ENCODE results near the gene COL4A4.
A peak's percentile ranks its signal among the peaks of the same experiment; 100 is the strongest.
"Not testable (repeated sequence)": the region's sequence is repeated elsewhere in the genome, so short reads cannot be mapped to it uniquely, and the experiment has no call there.

The COL4A4 gene

DNA sequence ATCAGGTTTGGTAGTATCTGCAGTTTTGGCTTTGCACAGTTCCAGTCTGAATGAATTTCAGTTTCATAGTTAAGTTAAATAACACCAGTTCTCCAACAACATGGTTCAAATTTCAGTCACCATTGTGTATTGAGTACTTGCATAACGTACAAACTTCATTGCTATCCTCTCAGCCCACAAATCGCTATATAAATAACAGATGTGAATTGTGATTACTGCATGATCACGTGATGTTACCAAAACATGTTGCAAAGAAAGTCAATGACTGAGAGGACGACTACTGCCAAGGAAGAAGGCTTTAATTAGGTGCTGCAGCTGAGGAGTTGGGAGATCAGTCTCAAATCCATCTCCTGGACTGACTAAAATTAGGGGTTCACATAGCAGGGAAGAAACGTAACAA lies 48.2 kb downstream of the COL4A4 start:
- no peak for DNase-seq (ENCODE audit: low read depth in 2 of 2)

DNA sequence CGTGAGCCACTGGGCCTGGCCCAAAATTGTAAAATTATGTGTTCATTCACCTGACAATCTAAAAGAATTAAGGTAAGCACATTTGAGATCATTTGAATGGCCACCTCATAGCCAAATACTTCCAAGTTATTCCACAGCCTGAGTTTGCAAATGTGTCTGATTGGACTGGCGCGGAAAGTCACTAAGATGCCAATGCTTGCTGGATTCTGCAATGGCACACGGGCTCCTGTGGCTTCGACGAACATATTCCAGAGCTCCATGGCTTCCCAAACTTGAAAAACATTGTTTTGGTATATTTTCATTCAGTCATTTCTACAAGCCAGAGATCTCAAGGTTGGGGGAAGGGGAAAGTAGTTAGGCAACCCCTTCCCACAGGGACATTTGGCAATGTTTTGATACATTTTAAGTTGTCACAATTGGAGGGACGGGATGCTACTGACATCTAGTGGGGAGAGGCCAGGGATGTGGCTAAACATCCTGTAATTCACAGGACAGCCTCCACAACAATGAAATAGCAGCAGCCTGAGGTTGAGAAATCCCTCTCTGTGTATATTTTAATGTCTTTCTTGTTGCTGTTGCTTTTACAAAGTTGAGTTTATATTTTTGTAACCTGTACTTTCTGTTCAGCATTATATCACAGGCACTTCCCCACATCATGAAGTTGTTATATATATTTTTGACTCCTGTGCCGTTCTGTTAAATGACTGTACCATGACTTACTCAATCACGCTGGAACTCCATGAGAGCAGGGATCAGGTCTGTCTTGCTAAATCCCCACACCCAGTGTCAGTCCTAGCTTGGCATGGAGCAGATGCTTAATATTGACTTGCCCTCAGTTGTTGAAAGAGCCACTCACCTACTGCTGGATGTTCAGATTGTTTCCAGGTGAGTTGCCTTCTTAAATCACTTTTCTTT lies 56.9 kb downstream of the COL4A4 start:
- DNase-seq (ENCODE audit: low read depth in 2 of 2): peak in 1 of 2 donors; percentile 5

DNA sequence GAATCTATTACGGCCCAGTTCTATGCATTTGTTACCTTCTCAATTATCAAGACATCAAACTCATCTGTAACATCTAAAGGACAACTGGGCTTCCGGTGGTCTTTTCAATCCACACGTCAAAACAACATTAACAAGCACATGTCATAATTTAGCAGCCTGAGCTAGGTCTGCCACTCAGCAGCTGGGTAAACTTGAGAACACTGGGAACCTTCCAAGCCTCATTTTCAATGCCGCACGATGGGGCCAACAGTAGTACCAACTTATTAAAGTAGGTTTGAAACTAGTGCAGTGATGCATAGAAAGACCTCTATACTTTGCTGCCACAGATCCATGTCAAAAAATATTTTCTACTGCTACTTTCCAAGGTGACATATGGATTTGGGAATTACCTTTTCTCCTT lies 60.4 kb downstream of the COL4A4 start:
- no peak for DNase-seq (ENCODE audit: low read depth in 2 of 2)

DNA sequence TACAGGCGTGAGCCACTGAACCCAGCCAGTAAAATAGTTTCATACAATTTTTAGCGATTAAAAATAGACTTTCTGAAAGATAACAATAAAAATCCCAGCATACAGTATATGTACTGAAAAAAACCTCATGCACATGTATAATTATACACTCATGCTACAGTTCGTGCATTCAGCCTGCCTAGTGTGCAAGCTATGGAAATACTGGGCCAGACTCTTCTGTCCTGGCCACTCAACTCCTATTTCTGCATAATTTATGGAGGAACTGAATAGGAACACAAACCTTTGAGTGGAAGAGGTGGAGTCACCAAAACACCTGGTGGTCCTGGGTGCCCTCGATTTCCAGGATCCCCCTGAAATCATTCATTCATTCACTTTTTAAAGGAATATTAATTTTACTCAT lies 64.7 kb downstream of the COL4A4 start:
- DNase-seq (ENCODE audit: low read depth in 2 of 2): no peak

DNA sequence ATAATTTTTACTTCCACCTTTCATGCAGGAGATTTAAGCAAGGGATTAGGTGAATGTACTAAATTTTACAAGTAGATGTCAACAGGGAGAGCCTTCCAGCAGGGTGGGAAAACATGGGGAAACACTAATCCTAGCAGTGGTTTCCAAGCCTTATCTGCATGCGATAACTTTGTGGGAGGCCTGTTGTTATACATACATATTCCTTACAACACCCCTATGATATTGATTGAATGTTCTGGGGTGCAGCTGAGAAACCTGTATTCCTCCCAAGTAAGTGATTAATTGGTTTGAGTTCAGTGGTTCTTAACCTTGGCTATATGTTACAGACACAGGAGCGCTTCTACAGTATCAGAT lies 65.9 kb downstream of the COL4A4 start:
- DNase-seq (ENCODE audit: low read depth in 2 of 2): no peak

DNA sequence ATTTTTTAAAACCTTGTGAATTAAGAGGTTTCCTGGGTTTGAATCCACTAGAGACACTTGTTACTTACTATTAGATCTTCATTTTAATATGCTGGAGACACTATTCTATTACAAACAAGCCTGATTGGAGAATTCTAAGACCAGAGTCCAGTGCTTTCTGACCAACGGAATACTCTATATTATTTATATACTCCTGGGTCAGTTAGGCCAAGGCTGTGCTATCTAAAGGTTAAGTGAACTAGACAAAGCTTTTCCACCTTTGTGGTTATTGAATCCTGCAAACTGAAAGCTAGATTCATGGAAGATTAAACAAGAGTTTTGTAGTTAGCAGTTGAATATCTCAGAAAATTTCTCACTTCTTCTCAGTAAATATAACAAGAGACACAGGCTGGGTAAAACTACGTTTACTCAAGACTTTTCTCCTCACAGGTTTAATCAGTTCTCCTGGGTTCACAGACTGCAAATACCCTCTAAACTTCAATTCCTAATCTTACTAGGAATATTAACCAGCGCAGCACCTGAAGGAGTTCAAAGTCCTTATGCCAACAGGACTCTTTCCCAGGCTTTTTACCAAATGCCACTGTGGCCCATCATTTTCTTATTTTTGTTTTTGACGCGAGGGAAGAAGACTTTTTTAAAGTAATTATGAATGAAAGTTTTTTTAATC lies 66.4 kb downstream of the COL4A4 start:
- no peak for DNase-seq (ENCODE audit: low read depth in 2 of 2)

DNA sequence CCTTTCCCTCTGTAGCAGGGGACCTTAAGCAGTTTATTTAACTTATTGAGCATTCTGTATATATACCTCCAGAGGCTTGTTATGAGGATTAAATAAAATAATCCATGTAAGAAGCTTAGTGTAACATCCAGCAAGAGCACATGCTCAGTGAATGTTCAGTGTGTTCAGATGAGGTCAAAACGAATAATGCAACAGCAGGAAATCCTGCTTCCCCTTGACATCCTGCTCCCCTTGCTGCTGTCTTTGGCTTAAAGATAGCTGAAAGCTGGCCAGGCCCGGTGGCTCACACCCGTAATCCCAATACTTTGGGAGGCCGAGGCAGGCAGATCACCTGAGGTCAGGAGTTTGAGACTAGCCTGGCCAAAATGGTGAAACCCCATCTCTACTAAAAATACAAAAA lies 68.7 kb downstream of the COL4A4 start:
- DNase-seq (ENCODE audit: low read depth in 2 of 2): no peak

DNA sequence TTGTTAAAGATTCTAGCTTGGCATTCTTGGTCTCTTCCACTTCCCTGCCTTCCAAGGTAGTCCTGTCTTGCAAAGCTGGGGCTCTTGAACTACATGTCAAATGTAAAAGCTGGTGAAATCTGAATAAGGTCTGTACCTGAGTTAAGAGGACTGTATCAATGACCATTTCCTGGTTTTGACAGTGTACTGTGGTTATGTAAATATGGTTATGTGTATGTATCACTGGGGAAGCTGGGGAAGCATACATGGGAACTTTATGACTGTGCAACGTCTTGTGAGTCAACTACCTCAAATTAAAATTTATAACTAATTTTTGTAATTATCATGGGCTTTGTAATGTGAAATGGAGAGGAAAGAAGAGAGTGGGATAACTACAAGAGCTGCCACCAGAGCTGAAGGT lies 81.7 kb downstream of the COL4A4 start:
- DNase-seq (ENCODE audit: low read depth in 2 of 2): no peak

DNA sequence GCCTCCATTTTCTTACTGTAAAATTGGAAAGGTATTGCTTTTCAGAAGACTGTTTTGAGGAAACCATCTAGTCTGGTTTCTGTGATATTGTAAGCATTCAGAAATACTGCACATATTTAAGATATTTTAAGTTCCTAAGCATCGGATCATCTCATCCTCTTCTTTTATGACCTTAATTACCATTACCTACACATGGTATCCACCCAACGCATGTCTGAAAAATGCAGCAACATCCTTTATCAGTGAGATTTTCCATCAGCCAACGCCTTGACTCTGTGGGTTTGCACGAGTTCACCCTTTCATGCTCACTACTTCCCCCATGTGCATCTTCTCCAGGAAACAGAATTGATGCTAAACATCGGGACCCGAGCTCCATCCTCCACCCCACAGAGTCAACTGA lies 84.3 kb downstream of the COL4A4 start:
- no peak for DNase-seq (ENCODE audit: low read depth in 2 of 2)

DNA sequence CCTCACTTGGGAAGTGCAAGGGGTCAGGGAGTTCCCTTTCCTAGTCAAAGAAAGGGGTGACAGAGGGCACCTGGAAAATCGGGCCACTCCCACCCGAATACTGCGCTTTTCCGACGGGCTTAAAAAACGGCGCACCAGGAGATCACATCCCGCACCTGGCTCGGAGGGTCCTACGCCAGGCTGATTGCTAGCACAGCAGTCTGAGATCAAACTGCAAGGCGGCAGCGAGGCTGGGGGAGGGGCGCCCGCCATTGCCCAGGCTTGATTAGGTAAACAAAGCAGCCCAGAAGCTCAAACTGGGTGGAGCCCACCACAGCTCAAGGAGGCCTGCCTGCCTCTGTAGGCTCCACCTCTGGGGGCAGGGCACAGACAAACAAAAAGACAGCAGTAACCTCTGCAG lies 98.9 kb downstream of the COL4A4 start:
- not testable (repeated sequence) for DNase-seq (ENCODE audit: low read depth in 2 of 2)

DNA sequence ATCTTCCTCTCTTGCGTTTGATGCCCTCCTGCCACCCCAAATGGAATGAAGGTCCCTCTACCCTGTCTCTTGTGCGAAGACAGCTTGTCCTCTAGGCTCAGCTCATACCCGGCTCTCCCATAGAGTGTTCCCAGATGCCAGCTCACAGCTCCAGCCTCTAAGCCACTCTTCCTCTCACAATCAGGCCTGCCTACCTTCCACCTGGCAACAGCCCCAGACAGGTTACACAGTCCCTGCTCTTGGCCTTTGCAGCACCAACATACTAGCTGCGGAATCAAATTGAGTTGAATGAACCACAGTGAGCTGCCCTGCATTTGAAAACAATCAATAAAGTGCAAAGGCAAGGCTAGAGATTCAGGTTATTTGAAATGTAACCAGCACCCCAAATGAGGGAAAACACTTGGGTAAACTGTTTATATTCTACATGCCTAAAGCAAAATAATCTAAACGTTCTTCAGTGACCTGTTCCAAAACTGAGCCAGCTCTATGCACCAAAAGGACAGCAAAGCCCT lies 105.1 kb downstream of the COL4A4 start:
- no peak for DNase-seq (ENCODE audit: low read depth in 2 of 2)

DNA sequence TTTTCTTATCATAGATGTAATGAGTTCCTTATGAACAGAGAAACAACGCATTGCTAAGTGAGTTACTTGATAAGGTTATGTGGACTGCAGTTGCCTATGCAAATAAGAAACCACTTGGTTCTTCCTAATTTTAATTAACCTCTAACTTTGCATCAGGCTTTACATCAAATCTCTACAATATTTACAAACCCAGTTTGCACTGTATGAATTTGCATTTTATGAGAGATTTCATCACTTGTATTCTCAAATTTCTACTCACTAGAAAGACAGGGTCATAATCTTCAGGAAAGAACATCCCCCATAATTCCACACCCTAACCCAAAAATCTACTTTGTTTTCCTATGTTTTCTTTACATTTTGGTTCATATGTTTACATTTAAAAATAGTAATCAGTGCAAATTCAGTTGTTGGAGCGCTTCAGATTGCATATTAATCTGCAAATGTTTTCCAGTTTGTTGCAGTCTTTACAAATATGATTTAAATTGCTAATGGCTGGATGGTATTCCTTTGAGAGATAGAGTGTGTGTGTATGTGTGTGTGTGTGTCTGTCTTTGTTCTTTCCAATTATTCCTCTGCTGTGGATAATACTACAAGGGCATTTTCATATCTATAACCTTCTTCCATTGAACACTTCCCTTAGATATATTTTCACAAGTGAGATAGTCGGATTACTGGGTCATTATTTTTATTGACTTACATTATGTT lies 106.1 kb downstream of the COL4A4 start:
- no peak for DNase-seq (ENCODE audit: low read depth in 2 of 2)

DNA sequence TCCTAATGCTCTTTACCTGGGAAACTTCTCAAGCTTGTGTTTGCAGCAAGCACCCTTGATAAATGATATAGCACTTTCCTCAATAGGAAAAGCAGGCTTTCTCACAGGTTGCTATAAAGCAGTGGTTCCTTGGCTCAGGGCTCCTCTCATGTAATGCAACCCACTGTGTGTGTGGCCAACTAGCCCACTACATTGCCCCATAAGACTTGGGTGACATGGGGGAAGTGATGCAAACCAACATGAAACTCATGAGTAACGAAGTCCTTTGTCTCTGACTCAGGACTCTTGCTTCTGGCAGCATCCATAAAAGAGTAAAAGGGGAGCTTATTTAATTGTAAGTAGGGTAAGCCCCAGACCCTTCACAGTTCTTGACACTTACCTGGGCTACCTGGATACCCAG lies 106.9 kb downstream of the COL4A4 start:
- DNase-seq (ENCODE audit: low read depth in 2 of 2): no peak

DNA sequence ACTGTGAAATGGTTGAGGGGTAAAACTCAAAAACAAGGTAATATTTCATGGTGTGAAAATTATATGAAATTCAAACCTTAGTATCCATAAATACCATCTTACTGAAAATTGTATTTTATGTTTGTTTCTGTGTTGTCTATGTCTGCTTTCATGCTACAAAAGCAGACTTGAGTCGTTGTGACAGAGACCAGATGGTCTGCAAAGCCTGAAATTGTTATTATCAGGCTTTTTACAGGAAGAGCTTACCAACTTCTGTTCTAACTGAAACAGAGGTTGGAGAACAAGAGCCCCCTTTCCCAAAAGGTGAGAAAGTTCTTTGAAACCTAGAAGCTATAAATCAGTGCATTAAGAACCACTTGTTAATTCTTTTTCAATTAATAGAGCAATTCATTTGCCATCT lies 110.0 kb downstream of the COL4A4 start:
- DNase-seq (ENCODE audit: low read depth in 2 of 2): no peak

DNA sequence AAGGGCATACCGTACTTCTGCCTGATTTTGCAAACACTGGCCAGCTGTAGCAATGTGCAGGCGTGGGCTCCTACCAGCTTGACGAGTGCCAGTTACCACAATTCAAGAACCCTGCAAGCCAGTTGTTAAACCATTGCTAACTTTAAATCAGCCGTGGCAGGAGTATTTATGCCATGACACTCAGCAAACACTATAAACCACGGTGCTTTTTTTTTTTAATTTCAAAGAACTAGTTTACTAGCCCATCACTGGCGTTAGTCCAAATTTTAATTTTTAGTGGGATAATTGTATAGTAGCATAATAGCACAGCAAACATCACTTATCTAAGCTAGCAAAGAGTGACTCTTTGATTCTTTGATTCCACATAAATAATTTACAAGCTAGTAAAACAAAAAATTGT lies 111.1 kb downstream of the COL4A4 start:
- DNase-seq (ENCODE audit: low read depth in 2 of 2): no peak

DNA sequence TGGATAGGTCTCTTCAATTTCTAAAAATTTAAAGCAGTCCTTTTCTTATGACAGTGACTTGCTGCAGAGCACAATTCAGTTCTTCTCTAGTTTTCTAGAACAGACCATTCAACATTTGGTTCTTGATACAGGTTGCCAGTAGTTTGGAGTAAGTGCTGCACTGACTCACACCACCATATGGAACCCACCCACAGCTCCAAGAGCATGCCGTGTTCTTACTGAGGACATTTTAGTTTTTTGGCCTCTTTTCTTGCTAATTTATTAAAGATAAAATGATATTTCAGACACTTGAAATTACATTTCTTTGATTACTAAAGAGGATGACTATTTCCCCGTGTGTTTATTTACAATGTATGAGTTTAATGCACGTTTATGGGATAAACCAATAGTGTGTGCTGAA lies 120.0 kb downstream of the COL4A4 start:
- DNase-seq (ENCODE audit: low read depth in 2 of 2): no peak

DNA sequence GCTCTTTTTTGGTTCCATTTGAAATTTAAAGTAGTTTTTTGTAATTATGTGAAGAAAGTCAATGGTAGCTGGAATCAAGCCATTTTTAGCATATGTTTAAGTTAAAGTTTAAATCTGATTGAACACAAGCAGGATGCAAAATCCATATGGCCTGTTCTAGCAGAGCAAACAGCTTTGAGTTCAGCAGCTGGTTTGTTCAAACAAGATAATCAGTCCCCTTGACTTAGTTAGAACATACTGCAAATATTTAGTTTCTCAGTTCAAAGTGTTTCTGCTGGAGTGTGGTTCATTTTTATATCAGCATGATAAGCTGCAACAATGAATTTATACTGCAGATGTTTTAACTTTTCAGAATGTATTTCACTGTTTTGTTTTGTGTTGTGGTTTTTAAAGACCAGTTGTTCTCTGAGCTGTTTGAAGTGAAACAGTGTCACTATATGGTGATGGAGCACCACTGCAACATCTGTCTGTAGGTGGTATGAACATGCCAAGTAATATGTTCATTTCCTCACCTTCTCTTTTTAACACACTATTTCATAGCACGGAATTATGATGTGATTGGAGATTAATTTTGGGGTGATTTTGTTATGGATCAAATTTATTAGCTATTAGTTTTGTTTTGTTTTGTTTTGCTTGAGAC lies 125.3 kb downstream of the COL4A4 start:
- DNase-seq (ENCODE audit: low read depth in 2 of 2): no peak

DNA sequence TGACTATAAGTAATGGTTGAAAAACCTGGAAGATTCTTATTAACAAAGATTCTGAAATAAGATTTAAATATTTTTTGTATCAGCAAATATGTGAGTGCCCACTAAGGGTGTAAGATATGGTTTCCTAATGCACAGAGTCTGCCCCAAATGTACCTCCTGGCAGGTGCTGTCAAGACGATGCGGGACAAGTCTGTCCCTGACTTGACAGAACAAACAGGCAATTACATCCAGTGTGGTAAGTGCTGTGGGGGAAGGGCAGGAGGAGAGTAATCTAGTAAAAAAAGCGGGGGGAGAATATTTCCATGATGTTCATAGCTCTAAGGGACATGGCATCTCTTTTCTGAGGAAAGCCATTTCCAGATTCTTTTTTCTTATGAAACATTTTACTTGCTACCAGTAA lies 127.5 kb downstream of the COL4A4 start:
- no peak for DNase-seq (ENCODE audit: low read depth in 2 of 2)

DNA sequence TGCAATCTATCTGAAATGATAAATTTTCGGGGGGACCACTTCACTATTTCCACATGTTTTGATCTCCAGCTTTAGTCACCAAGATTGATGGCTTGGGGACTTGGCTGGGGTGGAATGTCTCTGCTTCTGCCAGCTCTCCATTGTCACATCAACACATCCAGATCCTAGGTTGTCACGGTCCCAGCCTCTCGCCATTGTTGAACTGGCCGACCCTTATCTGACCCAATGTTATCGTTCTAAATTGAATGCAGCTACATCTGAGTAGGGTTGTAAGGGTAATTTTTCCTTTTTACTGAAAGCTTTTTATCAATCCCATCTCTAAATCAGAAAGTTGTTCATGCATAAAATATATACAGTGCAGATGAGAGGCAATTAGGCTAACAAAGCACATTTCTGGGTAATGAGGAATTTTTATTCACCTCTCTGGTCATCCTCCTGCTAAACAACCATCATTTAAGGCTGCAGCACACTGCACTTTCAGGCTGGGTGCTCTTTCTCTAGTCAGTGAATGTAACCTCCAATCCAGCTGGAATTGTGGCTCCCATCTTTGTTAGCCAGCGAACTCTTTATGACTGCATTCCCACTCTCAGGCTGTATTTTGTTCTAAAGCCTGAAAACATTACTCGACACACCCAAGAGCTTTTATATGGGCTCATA lies 128.2 kb downstream of the COL4A4 start:
- no peak for DNase-seq (ENCODE audit: low read depth in 2 of 2)

DNA sequence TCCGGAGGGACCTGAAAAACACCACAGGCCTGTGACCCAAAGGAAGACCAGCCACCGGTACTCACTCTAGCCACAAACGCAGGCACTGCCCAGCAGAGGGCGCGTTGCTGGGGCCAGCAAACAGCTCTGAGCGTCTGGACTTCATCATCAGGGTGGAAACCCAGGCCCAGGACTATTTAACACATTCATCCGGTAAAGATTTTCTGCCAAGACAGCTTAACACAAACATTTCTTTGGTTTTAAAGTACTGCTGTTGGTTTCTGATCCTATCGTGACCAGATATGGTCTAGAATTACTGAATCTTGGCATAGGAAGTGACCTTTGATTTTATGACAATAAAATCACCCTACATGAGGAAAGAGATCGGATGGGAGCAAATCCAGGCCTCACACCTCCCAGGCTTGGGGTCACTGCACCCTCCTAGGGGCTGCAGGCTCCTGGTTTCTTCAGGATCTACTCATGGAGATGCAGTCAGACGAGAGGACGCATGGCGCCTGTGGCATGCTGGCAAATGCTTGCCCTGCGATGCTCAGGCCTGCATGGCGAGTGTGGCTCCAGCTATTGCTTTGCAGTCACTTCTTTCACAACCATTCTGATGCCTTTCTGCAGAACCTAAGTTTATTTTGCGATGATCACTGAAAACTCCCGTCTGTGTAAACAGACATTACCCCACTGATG lies 130.4 kb downstream of the COL4A4 start:
- no peak for DNase-seq (ENCODE audit: low read depth in 2 of 2)

DNA sequence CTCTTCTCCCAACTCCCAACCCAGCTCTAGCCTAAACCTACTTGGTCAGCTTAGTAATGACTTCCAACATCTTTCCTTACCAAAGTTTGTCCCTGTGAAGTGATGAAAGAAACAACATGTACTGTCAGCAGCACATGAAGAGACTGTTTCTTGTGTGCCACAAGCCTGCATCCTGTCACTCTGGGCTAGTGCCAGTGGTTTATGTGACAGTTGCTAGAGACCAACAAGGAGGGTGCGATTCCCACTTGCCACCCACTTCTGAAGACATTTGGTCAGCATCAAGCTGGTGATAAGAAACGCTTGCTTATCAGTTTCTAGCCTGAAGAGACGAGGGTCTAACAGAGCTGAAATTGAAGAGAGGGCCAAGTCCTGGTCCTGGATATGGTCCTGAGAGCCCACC lies 132.6 kb downstream of the COL4A4 start:
- no peak for DNase-seq (ENCODE audit: low read depth in 2 of 2)
